Hepatocyte (in vitro differentiated cells): ENCODE measurements around the gene RAB4B.

Experiments used
- EZH2 ChIP-seq: fragments of 200-600 bp; sonication (generic); IDR thresholded peaks from 2 replicates; pipeline ENCODE4 v1.6.1; 2016; ENCODE audit warnings: antibody characterized with exemption, mild to moderate bottlenecking, borderline replicate concordance
- TF ChIP-seq, protein P1 (sequence below): fragments of 200-600 bp; sonication (generic); IDR thresholded peaks from 2 replicates; pipeline ENCODE4 v1.5.1; 2016; ENCODE audit warnings: antibody characterized with exemption, mild to moderate bottlenecking; ENCODE audit not compliant: poor library complexity

DNA sequence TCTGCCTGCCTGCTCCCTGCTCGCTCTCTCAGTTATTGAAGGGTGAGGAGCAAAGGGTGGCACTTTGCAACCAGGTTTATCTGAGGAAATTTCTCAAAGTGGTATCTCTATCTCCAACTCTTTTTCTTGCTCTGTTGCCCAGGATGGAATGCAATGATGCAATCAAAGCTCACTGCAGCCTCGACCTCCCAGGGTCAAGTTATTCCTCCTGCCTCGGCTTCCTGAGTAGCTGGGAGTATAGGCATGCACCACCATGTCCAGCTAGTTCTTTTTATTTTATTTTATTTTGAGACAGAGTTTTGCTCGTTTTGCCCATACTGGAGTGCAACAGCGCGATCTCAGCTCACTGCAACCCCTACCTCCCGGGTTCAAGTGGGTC lies 32.7 kb upstream of the RAB4B start:
- TF ChIP-seq, protein P1, sequence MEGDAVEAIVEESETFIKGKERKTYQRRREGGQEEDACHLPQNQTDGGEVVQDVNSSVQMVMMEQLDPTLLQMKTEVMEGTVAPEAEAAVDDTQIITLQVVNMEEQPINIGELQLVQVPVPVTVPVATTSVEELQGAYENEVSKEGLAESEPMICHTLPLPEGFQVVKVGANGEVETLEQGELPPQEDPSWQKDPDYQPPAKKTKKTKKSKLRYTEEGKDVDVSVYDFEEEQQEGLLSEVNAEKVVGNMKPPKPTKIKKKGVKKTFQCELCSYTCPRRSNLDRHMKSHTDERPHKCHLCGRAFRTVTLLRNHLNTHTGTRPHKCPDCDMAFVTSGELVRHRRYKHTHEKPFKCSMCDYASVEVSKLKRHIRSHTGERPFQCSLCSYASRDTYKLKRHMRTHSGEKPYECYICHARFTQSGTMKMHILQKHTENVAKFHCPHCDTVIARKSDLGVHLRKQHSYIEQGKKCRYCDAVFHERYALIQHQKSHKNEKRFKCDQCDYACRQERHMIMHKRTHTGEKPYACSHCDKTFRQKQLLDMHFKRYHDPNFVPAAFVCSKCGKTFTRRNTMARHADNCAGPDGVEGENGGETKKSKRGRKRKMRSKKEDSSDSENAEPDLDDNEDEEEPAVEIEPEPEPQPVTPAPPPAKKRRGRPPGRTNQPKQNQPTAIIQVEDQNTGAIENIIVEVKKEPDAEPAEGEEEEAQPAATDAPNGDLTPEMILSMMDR, result no peak
- no peak for TF ChIP-seq EZH2
